Measurements from ENCODE around the gene PPP2CA.

PPP2CA gene

GRCh38 chr5:134189031-134189430 is 36.8 kb downstream of the PPP2CA start:
- no peak for TF ChIP-seq GATA1 (IDR thresholded peaks at IDR 0.05; ENCODE audit: low read depth, low read length)
- TF ChIP-seq POLR2A (IDR thresholded peaks at IDR 0.05; ENCODE audit: low read length) = no peak
- no peak for DNase-seq

DNA sequence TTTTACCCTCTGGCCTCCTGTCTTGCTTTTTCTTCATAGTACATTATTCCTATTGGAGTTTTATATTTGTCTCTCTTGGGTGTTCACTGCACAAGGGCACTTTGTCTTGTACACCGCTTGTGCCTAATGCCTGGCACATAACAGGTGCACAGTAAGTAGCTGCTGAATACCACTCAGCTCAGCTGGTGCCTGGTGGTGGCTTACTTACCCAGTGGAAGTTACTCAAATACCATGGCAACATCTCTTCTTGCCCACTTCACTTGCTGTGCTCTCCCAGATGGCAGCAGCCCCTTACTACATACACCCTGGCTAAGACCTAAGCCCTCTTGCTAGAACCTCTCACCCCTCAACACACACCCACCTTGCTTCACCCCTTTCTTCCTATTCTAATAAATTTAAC is 37.8 kb downstream of the PPP2CA start:
- TF ChIP-seq POLR2A (IDR thresholded peaks at IDR 0.05; ENCODE audit: low read length) (no peak), GATA1 (IDR thresholded peaks at IDR 0.05; ENCODE audit: low read depth, low read length) (no peak)
- DNase-seq = no peak

DNA sequence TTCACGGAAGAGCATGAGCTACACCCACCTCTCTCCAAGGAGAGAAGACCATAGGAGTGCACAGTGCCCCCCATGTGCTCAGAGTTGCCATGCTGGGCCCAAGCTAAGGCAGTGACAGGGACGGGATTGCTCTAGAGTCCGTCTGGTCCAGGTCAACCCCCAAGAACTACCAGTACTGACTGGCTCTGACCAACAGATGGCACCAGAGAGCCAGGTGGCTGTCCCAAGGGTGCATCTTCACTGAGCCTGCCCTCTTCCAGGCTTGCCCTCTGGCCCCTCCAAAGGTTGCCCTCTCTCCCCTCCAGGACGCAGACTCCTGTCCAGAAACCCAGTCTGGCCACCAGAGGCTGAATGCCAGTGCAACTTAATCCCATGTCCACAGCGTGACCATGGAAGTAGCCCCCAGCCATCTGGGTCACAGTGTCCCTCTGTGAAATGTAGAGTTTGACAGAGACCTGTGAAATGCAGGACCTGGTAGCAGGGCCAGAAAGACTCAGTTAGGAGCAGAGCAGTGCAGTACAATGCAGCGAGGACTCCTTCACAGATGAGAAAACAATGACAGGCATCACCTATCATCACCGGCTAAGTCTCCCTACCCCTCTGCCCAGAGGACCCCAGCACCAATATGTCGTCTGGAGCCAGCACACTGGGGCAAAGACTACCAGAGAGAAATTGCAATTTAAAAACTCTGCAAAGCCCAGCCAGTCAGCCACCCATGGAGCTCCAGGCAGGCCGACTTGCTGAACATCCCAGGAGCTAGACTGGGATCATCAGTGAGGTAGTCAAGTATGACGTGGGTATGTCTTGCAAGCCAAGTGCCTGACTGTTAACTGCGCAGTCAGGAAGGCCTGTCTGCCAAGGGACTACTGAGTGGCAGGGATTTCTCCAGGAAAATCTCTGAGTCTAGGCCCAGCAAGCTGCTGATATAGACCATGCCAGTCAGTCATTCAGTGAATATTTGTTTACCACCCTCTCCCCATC is 41.4 kb downstream of the PPP2CA start:
- no peak for TF ChIP-seq GATA1 (IDR thresholded peaks at IDR 0.05; ENCODE audit: low read depth, low read length)
- DNase-seq = peak; percentile 74 to 90

GRCh38 chr5:134183481-134183880 is 42.4 kb downstream of the PPP2CA start:
- no peak for DNase-seq
- TF ChIP-seq POLR2A (IDR thresholded peaks at IDR 0.05; ENCODE audit: low read length) = no peak
- TF ChIP-seq GATA1 (IDR thresholded peaks at IDR 0.05; ENCODE audit: low read depth, low read length) = no peak

- TF ChIP-seq GATA1 (IDR thresholded peaks at IDR 0.05; ENCODE audit: low read depth, low read length) (no peak), POLR2A (IDR thresholded peaks at IDR 0.05; ENCODE audit: low read length) (no peak)
Measured at GRCh38 chr5:134178096-134178419, 47.8 kb downstream of the PPP2CA start.

DNA sequence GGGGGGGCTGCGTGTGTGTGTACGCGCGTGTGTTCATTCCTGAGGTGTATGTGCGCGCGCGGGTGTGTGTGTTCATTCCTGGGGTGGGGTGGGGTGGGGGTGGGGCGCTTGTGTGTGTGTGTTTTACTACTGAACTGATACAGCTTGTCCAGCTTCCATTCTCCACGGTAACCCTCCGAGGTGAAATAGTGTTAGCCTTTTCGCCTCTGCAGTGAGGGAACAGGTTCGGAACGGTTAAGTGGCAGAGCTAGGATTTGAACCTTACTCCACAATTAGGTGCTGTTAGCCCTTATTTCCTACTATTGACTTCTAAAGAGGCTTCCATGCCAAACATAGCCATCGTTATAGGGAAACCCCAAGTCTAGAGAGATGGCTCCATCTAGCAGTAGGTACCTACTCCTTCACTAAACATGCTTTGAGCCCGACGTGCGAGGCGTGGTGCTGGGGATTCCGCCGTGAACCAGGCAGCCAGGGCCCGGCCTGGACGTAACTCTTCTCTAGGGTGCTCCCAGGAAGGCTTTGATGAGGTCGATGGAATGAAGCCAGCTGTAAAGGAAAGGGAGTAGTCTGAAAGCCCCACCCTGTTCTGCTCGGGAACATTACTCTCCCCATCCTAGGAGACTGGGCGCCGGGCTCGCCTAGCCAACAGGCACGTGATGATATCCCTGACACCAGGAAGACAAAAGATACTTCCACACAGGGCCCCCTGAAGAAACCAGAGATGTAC is 48.3 kb downstream of the PPP2CA start:
- peak; percentile 56 to 89 for DNase-seq
- TF ChIP-seq POLR2A (IDR thresholded peaks at IDR 0.05; ENCODE audit: low read length) (no peak), GATA1 (IDR thresholded peaks at IDR 0.05; ENCODE audit: low read depth, low read length) (no peak)

More at GRCh38 chr5:134178096-134178419, 47.8 kb downstream of the PPP2CA start:
- DNase-seq = peak; percentile 31 to 56

DNA sequence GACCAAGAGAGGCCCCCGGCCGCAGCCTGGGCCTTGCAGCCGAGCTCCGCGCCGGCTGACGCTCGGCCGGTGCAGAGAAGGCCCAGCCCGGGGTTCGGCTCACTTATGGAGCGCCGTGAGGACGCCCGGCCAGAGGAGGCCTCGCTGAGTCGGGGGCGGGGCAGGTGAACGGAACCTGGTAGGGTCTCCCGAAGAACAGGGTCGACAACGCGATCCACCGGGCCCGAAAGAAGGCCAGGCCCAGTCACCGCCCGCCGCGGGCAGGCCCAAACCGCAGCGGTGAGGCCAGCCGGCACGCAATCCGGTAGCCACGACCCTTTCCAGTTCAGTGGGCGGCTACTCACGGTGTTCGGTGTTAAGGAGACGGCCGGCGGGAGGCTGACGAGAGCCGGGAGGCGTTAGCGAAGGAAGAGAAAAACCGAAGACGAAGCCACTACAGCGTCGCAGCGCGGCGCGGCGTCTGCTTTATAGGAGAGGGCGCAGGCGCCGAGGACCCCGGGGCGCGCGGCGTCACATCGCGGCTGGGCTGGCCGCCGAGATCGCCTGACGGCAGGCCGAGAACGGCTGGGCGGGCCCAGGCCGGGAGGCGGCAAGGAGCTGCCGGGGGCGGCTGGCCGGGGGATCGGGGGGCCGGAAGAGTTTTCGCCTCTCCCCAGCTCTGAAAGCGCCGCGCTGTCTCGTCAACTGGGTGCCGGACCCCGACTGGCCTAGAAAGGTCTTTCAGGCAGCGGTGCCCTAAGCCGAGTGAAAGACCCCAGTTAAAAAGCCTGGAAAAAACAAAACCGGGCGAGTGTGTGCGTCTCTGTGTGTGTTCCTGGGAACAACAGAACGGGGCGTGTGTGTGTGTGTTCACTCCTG is 49.1 kb downstream of the PPP2CA start, which contains the start of gene SKP1:
SKP1 (minus strand) TSS at position 440 of the 858 bp plus-strand sequence. CDS start 2,928 bp downstream, outside the sequence.
- no peak for TF ChIP-seq GATA1 (IDR thresholded peaks at IDR 0.05; ENCODE audit: low read depth, low read length)
- peak; percentile 98 for TF ChIP-seq POLR2A (IDR thresholded peaks at IDR 0.05; ENCODE audit: low read length)
- peak; percentile 92 to 95 for DNase-seq

GRCh38 chr5:134175921-134176510 is 49.9 kb downstream of the PPP2CA start:
- DNase-seq = peak; percentile 74 to 83
- no peak for TF ChIP-seq POLR2A (IDR thresholded peaks at IDR 0.05; ENCODE audit: low read length)
- no peak for TF ChIP-seq GATA1 (IDR thresholded peaks at IDR 0.05; ENCODE audit: low read depth, low read length)

DNA sequence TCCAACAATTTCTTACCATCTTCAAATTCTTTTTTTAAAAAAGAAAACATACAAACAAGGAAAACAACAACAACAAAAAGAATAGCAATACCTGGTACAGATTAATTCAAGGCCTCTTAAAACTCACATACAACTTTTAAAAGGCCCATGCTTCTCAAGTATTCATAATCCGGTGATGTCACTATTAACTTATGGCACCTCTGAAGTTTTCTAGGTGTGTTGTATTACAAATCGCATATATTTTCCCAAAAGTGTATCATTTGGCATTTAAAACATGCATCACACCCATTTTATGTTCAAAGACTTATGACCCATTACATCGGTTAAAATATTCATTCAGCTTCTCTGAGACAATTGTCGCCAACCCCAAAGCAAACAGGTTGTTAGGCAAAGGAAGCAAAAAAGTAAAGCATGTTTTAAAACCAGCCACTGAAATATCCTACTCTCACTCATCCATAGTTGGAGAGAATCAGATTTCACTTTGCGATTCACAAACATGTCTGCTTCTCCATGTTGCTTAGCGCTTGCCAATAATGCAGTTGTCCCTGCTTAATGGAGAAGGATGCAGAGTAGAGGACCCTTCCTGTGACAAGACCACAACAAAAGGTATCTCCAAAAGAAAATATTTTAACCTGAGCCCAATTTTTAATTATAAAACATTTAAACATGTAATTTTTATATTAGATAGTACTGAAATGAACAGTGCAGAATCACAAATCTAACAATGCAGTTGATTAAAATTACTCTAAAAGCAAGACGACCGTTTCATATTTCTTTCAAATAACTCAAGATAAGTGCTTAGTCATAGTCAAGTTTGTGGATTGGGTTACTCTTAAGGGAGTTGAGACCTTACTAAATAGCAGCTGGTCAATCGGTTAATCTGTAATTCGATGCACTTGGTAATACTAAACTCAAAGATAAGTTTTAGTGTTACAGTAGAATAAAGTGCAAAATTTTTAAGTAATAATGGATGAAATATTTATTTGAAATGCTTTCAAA is 50.7 kb downstream of the PPP2CA start:
- TF ChIP-seq POLR2A (IDR thresholded peaks at IDR 0.05; ENCODE audit: low read length) = no peak
- DNase-seq = peak; percentile 62 to 73

- TF ChIP-seq GATA1 (IDR thresholded peaks at IDR 0.05; ENCODE audit: low read depth, low read length) = no peak
- no peak for TF ChIP-seq POLR2A (IDR thresholded peaks at IDR 0.05; ENCODE audit: low read length)
- peak; percentile 11 to 14 for DNase-seq
Measured at GRCh38 chr5:134171972-134172371, 53.9 kb downstream of the PPP2CA start.

DNA sequence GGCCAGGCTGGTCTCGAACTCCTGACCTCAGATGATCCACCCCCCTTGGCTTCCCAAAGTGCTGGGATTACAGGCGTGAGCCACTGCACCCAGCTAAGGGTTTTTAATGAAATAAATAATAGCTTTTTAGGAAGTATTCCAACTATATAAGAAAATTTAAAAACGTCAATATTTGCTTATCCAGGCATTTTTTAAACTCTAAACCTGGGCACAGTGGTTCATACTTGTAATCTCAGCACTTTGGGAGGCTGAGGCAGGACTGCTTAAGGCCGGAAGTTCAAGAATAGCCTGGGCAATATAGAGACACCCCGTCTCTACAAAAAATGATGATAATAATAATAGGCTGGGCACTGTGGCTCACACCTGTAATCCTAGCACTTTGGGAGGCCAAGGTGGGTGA is 63.3 kb downstream of the PPP2CA start:
- TF ChIP-seq GATA1 (IDR thresholded peaks at IDR 0.05; ENCODE audit: low read depth, low read length) (no peak), POLR2A (IDR thresholded peaks at IDR 0.05; ENCODE audit: low read length) (no peak)
- DNase-seq = no peak
